Measurements from ENCODE around the gene BBX.

GRCh38 chr3:107598926-107599771 is 76.4 kb downstream of the BBX start:
- TF ChIP-seq EP300 (IDR thresholded peaks at IDR 0.05) (peak in 1 of 2 donors; percentile 33), POLR2A (IDR thresholded peaks at IDR 0.05) (no peak)
